ACHN (cell line): Measurements from ENCODE around the gene RXFP1.

Experiments
- DNase-seq: peaks from one replicate; pipeline ENCODE4 v3.0.0-alpha.2; 2015
- in situ Hi-C: cut with HindIII; loops from 2 replicates; pipeline ENCODE4 v1.10.0; 2017; ENCODE audit warnings: low sequenced_read_pairs, low pct_ligation_motif_present, low pct_unique_long_range_greater_than_20kb

Gene RXFP1

DNA sequence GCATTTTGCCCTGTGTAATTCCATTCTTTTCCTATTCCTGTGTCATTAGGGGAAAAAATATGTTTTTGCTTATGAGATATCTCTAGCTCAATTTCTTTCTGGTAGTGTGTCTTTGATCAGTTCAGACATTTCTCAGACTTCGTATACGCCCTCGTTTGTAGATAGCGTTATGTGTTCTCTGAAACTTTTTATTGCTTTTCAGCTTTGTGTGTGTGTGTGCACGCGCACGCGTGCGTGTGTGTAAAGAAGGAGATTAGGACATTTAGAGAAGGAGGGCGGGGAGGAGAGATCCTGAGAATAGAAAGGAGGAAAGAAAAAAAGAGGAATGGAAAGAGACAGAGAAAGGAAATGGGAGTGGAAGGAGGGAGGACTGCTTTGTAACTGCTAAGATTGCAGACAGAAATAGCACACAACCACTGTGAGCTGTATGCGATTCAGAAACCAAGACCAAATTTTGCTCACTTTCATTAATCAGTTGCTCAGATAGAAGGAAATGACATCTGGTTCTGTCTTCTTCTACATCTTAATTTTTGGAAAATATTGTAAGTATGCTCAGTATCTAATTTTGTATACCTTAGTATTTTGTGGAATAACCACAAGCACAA is at the start of gene RXFP1:
Gene RXFP1, plus strand, starts transcription at position 399 of the 605 bp plus-strand sequence. Its CDS starts 95 bp downstream, at position 494.
- in situ Hi-C loops = no loop called here
- no peak for DNase-seq

DNA sequence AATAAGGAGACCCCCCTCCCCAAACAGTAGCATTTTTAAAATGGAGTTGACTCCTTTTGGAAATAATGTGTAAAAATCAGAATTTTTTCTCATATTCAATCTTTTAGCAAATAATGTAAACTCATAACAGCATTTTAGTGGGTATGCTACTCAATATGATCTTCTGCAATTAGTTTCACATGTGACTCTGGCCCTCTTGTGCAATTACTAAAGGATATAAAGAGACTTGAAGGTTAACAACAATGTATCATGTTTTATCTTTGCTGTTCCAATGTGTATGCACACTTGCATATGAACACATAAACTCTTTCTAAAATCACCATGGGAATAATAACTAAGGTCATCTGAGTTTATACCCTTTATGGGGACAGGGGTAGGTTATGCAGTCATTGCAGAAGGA is 39.9 kb upstream of the RXFP1 start:
- in situ Hi-C loops = no loop called here
- DNase-seq = no peak

DNA sequence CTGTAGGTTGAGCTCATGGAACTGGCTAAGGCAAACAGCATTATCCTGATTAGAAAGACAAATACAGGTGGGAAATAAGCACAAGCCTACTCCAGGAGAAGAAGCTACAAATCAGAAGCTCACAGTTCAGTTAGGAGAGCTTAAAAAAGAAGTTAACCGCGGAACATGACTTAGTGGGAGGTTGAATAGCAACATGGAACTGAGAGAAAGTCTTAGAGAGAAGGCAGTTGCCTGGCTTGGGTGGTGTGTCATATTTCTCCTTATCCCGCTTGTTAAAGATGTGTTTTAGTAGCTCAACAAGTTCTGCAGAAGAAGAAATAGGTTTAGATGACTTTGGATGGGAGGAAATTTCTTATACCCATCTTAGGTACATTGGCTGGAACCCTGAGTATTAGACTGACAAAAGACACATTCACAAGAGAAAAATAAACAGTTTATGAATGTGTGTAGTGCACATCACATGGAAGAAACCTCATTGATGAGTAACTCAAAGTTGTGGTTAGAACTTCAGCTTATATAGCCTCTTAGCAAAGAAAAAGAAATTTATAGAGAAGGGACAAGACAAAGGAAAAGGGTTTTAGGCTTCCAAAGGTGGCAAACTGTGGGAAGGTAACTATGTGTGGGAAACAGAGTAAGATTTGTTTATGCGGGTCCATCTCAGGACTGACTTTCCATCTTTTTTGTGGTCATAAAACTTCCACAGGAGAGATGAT is 37.4 kb upstream of the RXFP1 start:
- no peak for DNase-seq
- in situ Hi-C loops = no loop called here

DNA sequence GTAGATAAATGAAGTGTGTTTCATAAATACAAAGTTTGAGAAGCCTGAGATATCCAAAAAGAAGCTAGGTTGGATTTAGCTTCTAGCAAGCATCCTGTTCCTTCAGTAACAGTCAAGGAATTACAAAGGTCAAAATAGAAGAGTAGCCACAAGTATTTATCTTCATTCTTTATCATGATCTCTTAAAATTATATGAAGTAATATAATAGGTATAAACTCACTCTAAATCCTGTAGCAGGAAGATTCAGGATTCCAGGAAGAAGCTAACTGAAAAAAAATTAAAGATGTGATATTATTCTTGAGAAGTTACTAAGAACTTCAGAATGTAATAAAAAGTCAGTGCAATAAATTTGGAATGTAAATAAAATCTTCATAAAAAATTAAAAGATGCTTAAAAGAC is 31.1 kb upstream of the RXFP1 start:
- no peak for DNase-seq
- in situ Hi-C loops = no loop called here

DNA sequence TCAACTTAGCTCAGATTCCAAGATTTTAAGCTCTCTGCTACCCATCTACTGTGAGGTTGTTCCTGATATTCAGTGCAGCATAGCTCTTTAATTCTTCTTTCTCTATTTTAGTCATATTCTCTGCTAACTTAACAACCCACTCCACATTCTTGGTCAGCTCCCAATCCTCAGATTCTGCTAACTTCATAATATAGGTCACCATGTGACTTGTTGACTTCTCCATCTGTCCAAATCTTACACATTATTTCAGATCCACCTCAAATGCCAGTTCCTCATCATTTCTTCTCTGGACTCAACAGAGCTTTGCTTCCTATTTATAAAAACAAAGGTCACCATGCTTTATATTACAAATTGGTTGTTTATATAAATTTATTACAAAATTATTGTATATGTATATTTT is 29.3 kb upstream of the RXFP1 start:
- in situ Hi-C loops = no loop called here
- DNase-seq = no peak

DNA sequence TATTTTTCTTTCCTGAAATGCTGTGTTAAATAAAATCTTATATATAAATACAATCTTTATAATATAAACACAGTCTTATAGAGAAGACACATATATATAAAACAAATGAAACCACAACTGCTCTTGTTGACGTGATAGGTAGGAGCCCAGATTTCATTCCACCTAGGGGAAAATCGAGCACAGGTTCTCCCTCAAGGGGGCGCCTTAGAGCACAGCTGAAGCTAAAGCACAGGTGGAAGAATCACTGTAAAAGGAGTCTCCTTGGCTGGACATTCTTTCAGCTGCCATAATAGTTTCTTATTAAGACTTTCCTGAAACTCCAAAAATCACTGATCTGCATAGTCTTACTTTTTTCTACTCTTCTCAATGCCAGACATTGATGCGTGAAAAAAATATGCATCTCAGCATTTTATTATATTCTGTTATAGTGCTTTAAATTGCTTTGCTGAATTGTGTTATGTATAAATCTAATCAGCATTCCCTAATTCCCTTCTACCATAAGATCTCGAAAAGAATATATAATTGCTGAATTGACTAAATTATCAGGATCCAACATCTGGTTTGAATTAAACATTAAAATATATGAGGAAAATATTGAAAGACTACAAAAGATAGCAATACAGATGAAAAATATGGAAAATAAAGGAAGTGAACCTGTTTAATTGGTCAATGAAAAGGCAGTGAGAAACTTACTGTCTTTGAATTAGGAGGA is 25.5 kb upstream of the RXFP1 start:
- in situ Hi-C loops = no loop called here
- peak; percentile 43 for DNase-seq

DNA sequence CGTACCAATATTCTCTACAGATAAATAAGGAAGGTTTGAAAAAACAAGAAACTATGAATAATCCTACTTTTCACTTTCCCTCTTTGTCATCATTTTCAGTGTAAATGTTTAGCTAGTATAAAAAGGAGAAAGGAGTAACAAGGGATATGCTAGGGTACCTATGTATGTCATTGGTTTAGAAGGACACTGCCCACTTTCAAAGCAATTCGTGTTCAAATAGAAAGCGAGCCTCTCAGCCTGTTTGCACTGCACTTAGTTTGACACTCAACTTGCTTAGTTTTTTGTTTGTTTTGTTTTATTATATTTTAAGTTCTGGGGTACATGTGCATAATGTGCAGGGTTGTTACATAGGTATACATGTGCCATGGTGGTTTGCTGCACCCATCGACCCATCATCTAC is 21.6 kb upstream of the RXFP1 start:
- in situ Hi-C loops = no loop called here
- DNase-seq = no peak

DNA sequence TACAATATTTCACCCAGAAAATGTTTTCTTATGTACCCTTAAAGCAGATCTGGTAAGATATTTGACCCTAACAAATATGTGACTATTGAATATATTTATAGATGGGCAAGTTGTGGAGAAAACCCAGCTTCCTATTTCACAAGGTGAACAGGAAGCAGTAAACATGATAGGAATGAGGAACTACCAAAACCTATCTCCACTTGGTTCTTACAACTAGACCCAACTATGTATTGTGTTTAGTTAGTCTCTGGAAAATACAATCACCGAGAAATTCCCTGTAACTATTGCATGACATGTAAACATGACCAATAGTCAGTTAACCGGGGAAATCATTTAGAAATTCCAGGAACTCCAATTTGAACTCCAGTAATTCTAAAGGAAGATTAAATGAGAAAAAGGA is 8.4 kb upstream of the RXFP1 start:
- in situ Hi-C loops = no loop called here
- no peak for DNase-seq

DNA sequence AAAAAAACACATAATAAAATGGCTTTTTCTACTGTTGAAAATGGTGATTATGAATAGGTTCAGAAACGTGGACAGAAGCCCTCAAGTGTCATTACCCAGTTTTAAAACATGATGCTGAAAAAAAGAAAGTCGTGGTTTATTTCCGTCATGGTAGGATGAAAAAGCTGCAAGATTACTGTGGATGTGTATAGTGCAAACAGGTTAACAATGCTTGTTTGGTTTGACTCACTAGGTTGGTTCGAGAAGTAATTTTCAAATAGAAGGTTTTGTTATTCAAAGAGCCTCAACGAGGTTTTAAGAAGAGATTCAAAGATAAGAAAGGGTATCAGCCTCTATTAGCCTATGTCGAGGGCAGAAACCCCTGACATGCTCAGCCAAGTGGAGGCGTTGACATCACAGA is 2.5 kb upstream of the RXFP1 start:
- in situ Hi-C loops = no loop called here
- no peak for DNase-seq

DNA sequence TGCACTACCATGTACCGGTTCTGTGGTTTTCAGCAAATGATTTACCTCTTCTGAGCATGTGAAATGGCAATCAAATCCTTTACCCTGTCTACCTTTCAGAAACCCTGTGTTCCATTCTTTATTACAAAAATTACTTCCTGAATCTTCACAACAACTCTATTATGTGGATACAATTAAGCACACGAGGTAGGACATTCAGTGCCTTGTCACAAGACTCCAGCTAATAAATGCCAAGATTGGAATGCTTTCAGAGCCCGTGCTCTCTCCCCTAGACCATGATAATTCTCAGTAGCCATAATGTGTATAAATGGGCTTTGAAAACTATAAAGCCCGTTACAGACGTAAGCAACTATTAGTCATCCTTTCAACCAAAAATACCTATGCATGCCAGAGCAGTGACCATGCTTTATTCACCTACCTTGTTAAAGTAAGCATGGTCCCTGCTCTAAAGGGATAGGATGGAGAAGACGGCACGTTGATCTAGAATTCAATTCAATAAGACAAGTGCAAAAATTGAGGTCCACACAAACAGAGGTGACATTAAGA is 2.4 kb downstream of the RXFP1 start:
- in situ Hi-C loops = no loop called here
- DNase-seq = no peak

DNA sequence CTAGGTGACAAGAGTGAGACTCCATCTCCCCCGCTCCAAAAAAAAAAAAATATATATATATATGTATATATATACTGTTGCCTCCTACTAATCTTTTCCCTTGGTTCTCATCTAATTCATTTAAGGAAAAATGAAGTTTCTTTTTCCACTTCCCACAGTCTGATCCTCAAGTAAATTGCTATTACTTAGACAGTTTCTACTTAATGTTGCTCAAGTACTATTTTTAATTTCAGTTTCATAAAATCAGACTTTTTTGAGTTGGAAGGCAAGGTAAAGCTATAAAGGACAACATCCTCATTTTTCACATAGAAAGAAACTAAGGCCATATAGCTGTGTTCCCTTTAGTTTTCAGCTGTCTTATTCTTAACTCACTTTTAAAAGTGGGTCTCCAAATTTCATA is 5.8 kb downstream of the RXFP1 start:
- in situ Hi-C loops = no loop called here

DNA sequence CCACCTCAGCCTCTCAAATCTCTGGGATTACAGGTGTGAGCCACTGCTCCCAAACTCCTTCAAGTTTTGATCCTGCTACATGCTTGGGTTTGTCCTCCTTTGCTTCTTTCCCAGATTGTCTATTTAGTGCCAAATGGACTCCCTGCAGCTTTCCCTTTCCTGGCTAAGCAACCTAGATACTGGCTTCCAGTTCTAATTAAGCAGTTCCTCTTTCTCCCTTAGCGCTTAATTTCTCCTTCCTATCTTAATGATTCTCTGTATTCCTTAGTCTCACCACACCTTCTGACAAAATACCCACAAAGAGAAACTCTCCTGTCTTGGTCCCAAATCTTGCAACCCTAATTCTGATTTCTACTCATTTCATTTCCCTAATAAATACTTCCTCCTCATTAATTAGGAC is 7.8 kb downstream of the RXFP1 start:
- in situ Hi-C loops = no loop called here
- DNase-seq = no peak

More for the DNA sequence above, 5.8 kb downstream of the RXFP1 start:
- no peak for DNase-seq

DNA sequence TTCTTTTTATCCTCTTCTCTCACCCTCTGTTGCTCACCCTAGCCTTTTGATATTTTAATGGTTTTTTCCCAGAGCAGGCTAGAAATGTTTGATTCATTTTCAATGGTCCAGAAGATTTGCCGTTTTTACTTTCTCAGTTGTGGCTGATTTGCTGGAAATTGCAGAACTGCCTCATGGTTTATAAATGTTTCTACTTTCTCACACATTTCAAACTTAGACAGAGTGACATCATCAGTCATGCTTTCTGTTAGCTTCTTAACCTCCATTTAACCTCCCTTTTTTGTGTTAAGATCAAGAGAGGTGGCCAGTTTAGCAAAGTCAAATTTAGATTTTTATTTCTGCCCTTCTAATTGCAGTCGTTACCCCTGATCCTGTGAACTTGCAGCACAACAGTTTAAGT is 8.7 kb downstream of the RXFP1 start:
- in situ Hi-C loops = no loop called here
- DNase-seq = no peak

DNA sequence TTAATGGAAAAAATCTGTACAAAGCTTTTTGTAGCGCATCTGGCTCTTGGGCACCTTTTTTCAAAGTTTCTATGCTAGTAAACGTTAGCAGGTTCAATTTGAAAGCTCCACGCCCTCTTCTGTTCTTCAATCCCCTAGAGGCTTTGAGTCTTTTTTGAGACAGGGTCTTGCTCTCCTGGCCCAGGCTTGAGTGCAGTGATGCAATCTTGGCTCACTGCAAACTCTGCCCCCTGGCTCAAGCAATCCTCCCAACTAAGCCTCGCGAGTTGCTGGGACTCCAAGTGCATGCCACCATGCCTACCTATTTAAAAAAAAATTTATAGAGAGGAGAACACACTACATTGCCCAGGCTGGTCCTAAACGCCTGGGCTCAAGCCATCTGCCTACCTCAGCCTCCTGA is 9.2 kb downstream of the RXFP1 start:
- DNase-seq = no peak
- in situ Hi-C loops = no loop called here

DNA sequence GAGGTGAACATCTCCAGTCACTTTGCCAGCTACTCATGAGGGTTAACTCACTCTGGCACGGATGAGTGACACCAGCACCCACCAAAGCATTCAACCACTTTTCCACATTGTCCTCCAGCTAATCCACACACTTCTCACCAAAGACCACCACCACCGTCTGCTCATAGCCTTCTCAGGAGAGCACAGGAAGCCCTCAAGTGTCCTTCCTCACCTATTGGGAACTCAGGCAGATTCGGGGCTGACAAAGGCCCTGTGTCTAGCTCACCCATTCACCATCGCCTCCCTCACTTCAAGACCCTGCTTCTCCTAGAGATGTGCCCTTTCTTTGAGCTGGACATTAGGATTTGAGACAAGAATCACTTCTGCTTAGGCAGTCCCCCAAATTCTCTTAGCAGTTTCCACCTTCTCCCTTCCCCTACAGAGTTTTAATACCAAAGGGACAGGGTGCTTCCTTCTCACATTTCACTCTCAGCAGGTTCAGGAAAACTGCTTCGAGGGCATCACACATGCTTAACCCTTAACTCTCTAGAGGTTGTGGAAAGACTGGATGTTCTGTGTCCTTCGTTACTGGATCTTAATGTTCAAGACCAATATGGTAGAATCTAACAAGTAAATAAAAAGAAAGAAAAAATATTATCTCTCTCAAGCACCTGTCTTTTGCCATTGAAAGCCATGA is 11.0 kb downstream of the RXFP1 start:
- in situ Hi-C loops = no loop called here
- no peak for DNase-seq

DNA sequence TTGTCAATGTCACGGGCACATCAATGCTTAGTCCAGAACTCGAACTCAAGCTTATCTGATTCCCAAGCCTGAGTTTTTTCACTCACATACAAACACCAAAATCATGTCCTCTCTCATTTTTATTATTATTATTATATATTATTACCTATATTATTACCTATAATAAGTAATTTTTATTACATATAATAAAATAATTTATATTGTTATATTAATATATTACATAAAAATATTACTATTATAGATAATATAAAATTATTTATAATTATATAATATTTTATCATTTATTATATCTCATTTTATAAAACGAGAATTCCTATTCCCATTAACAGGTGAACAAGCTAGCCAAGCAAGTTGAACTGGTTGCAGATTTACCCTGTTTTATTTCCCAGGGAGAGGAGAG is 13.0 kb downstream of the RXFP1 start:
- DNase-seq = no peak
- in situ Hi-C loops = no loop called here

DNA sequence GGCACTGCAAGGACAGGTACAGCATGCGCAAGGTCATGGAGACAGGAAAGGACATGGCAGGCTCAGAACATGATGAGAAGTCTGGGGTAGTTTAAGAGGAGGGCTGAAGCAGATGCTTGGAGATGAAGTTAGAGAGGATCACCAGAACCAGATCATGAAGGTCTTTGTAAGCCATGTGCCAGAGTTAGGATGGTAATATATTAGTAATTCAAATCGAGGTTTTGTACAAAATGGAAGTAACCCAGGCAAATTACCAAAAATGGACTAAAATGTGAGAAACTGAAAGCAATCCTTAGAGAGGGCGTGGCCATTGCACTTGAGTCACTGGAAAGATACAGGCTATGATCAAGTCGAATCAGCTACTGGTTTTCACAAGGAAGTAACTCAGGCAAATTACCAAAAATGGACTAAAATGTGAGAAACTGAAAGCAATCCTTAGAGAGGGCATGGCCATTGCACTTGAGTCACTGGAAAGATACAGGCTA is 13.5 kb downstream of the RXFP1 start:
- in situ Hi-C loops = no loop called here
- DNase-seq = peak; percentile 33

DNA sequence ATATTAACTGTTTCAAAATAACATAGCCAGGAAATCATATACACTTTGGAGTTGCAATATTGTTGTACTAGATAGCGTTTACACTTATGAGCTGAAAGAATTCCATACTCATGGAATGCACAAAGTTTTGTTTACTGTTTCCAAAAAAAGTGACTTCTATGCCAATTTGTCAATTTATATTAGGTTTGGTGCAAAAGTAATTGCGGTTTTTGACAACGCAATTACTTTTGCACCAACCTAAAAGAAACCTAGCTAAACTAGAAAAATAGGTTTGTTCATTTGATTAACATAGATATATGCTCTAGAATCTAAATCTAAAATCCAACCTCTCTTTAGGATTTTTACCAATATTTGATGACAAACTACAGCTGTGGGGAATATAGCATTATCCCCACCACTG is 15.2 kb downstream of the RXFP1 start:
- DNase-seq = no peak
- in situ Hi-C loops = no loop called here

DNA sequence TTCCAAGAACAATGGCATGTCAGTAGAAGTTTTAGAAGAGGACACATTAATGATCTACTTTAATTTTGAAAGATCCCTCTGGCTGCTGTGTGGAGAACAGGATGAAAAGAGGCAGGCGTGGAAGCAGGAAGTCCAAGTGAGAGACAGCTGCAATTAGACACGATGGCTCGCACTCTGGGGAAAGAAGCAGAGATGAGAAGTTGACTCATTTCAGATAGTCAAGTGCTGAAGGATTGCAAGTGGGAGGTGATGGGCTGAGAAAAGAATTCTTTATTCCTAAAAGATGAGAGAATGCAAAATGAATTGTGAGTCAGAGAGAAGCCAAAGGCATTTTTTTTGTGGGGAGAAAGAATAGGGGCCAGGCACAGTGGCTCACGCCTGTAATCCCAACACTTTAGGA is 16.5 kb downstream of the RXFP1 start:
- in situ Hi-C loops = no loop called here

More for the DNA sequence above, 16.5 kb downstream of the RXFP1 start:
- DNase-seq = no peak
